HG03280 (cell line): ENCODE data around the gene GOLGA8Q.
"Not testable (repeated sequence)": the region's sequence is repeated elsewhere in the genome, so short reads cannot be mapped to it uniquely, and the experiment has no call there.

Source experiments
- ATAC-seq: cut with Tn5 transposase; IDR thresholded peaks from one replicate; pipeline ENCODE4 v1.9.1; 2021; ENCODE audit warnings: mild to moderate bottlenecking, moderate library complexity; ENCODE audit not compliant: unreplicated experiment

Gene GOLGA8Q

GRCh38 chr15:30551750-30552149, at the start of gene GOLGA8Q:
Gene GOLGA8Q, plus strand, starts transcription at chr15:30552050. Its CDS starts 28 bp downstream, at chr15:30552078.
- not testable (repeated sequence) for ATAC-seq

GRCh38 chr15:30502904-30503781, 48.7 kb upstream of the GOLGA8Q start:
- not testable (repeated sequence) for ATAC-seq

GRCh38 chr15:30504162-30504843, 47.5 kb upstream of the GOLGA8Q start:
- not testable (repeated sequence) for ATAC-seq

GRCh38 chr15:30514545-30514944, 37.3 kb upstream of the GOLGA8Q start:
- not testable (repeated sequence) for ATAC-seq

- not testable (repeated sequence) for ATAC-seq
These were observed 28.2 kb upstream of the GOLGA8Q start for GRCh38 chr15:30523453-30524243.

- not testable (repeated sequence) for ATAC-seq
These were observed 25.9 kb upstream of the GOLGA8Q start for GRCh38 chr15:30525912-30526311.

- ATAC-seq: not testable (repeated sequence)
These were observed 22.8 kb upstream of the GOLGA8Q start for GRCh38 chr15:30529049-30529448.

GRCh38 chr15:30566949-30567348, 15.1 kb downstream of the GOLGA8Q start:
- not testable (repeated sequence) for ATAC-seq

- ATAC-seq: not testable (repeated sequence)
These were observed 21.2 kb downstream of the GOLGA8Q start for GRCh38 chr15:30573012-30573491.

- not testable (repeated sequence) for ATAC-seq
These were observed 27.6 kb downstream of the GOLGA8Q start for GRCh38 chr15:30579394-30579970.

- not testable (repeated sequence) for ATAC-seq
These were observed 28.9 kb downstream of the GOLGA8Q start for GRCh38 chr15:30580716-30581115.

GRCh38 chr15:30598953-30599352, 47.1 kb downstream of the GOLGA8Q start:
- ATAC-seq: not testable (repeated sequence)

- not testable (repeated sequence) for ATAC-seq
These were observed 51.9 kb downstream of the GOLGA8Q start, which contains the start of gene GOLGA8H for GRCh38 chr15:30603796-30604195. Gene GOLGA8H, plus strand, starts transcription at chr15:30604028. Its CDS starts 98 bp downstream, at chr15:30604126.
